ENCODE results near the gene ANGPTL2.

ANGPTL2 gene

GRCh38 chr9:127074561-127075548 lies 47.6 kb downstream of the ANGPTL2 start:
- DNase-seq: no peak

GRCh38 chr9:127067603-127068220 lies 54.7 kb downstream of the ANGPTL2 start:
- no peak for DNase-seq

- DNase-seq: no peak
Observed at GRCh38 chr9:127066851-127067136, 55.6 kb downstream of the ANGPTL2 start.

GRCh38 chr9:127066060-127066850 lies 56.2 kb downstream of the ANGPTL2 start:
- DNase-seq: no peak

- no peak for DNase-seq
Observed at GRCh38 chr9:127065592-127065991, 56.8 kb downstream of the ANGPTL2 start.

GRCh38 chr9:127064335-127064734 lies 58.1 kb downstream of the ANGPTL2 start:
- no peak for DNase-seq

GRCh38 chr9:127061411-127061810 lies 61.0 kb downstream of the ANGPTL2 start:
- DNase-seq: no peak

- DNase-seq: no peak
Observed at GRCh38 chr9:127059765-127060361, 62.6 kb downstream of the ANGPTL2 start.

- no peak for DNase-seq
Observed at GRCh38 chr9:127059030-127059429, 63.4 kb downstream of the ANGPTL2 start.

- no peak for DNase-seq
Observed at GRCh38 chr9:127058645-127059021, 63.8 kb downstream of the ANGPTL2 start.

GRCh38 chr9:127058011-127058644 lies 64.3 kb downstream of the ANGPTL2 start:
- DNase-seq: no peak

GRCh38 chr9:127056446-127056845 lies 66.0 kb downstream of the ANGPTL2 start:
- no peak for DNase-seq

- no peak for DNase-seq
Observed at GRCh38 chr9:127055745-127056402, 66.6 kb downstream of the ANGPTL2 start.

- no peak for DNase-seq
Observed at GRCh38 chr9:127053960-127054359, 68.5 kb downstream of the ANGPTL2 start.

GRCh38 chr9:127053057-127053821 lies 69.2 kb downstream of the ANGPTL2 start:
- DNase-seq: peak; percentile 75

- DNase-seq: no peak
Observed at GRCh38 chr9:127051881-127052595, 70.4 kb downstream of the ANGPTL2 start.

- no peak for DNase-seq
Observed at GRCh38 chr9:127050591-127051001, 71.8 kb downstream of the ANGPTL2 start.

GRCh38 chr9:127050152-127050551 lies 72.3 kb downstream of the ANGPTL2 start:
- no peak for DNase-seq

GRCh38 chr9:127049581-127049980 lies 72.9 kb downstream of the ANGPTL2 start:
- no peak for DNase-seq

- DNase-seq: peak; percentile 58
Observed at GRCh38 chr9:127049044-127049443, 73.4 kb downstream of the ANGPTL2 start.

GRCh38 chr9:127047971-127048370 lies 74.5 kb downstream of the ANGPTL2 start:
- no peak for DNase-seq
